Measurements from ENCODE around the gene FAM120A. TPM values are rescaled to one million over a fixed set of nuclear protein-coding genes. Genes with fewer than 3 reads are reported as not detected.

FAM120A gene, protein sequence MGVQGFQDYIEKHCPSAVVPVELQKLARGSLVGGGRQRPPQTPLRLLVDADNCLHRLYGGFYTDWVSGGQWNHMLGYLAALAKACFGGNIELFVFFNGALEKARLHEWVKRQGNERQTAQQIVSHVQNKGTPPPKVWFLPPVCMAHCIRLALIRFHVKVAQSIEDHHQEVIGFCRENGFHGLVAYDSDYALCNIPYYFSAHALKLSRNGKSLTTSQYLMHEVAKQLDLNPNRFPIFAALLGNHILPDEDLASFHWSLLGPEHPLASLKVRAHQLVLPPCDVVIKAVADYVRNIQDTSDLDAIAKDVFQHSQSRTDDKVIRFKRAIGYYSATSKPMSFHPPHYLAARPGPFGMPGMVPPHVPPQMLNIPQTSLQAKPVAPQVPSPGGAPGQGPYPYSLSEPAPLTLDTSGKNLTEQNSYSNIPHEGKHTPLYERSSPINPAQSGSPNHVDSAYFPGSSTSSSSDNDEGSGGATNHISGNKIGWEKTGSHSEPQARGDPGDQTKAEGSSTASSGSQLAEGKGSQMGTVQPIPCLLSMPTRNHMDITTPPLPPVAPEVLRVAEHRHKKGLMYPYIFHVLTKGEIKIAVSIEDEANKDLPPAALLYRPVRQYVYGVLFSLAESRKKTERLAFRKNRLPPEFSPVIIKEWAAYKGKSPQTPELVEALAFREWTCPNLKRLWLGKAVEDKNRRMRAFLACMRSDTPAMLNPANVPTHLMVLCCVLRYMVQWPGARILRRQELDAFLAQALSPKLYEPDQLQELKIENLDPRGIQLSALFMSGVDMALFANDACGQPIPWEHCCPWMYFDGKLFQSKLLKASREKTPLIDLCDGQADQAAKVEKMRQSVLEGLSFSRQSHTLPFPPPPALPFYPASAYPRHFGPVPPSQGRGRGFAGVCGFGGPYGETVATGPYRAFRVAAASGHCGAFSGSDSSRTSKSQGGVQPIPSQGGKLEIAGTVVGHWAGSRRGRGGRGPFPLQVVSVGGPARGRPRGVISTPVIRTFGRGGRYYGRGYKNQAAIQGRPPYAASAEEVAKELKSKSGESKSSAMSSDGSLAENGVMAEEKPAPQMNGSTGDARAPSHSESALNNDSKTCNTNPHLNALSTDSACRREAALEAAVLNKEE
- 83.8 TPM for polyA plus RNA-seq (2013, experiment 1 of 2)
- 83.8 TPM for polyA plus RNA-seq (2013, experiment 2 of 2)

DNA sequence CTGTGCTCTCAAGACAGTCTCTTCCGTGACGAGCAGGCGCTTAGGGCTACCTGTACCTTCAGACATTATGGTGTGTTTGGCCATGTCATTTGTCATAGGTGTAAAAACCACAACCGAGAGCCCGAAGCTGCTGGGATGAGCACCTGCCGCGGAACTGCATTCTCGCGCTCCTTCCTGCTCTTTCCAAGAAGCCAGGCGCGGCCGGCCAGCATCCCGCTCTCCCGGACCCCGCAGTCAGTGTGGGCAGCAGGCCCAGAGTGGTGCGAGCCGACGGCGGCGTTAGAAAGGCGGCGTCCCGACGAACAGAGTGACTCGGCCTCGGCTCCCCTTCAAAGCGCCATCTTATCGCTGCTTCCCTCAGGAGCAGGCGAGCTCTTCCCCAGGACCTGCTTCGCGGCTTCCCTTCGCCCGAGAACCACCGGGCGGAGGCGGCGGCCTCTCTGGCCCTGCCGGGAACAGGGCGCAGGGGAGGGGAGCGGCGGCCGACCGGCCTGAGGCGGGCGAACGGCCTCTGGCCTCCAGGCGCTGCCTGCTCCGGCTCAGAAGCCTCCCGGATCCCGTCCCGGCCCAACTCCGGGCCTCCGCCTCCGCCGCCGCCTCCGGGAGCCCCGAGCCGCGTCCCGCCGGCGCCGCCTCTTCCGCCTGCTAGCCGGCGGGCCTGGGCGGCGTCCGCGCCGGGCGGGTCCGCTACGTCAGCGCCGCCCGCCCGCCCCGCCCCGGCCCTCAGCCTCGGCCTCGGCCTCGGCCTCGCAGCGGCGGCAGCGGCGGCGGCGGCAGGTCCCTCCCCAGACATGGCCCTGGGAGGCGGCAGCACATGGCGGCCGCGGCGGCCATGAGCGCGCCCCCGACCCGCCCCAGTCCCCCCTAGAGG lies at the start of gene FAM120A:
FAM120A (plus strand) TSS at position 741 of the 871 bp plus-strand sequence. CDS start 231 bp downstream, outside the sequence.
- WGBS: under 1% methylated on average over 36 of the region's 100 CpGs
- peak within 1 kb of the TSS; percentile 63 to 99 for H3K14ac ChIP-seq (ENCODE audit: low read length in 2 of 2)
- peak within 1 kb of the TSS; percentile 84 for H3K4me2 ChIP-seq (ENCODE audit: low read length, poor library complexity, severe bottlenecking)

DNA sequence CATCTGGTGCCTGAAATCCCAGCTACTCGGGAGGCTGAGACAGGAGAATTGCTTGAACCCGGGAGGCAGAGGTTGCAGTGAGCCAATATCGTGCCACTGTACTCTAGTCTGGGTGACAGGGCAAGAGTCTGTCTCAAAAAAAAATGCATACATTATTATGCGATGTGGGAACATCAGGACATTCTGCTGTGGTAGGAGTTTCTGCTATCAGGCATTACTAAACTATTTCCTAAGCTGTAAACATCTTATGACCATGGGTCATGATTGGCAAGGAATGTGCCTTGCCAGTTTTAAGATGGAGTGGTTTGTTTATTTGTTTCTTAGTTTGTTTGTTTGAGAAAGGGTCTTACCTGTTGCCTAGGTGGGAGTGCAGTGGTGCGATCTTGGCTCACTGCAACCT lies 45.1 kb upstream of the FAM120A start:
- Histone ChIP-seq H3K27me3 (ENCODE audit: control insufficient read depth in 1 of 2, insufficient read depth in 1 of 2, low read length in 2 of 2) (peaks cover 0 to 5% of the 10 kb centered on the region in 2 experiments), H3K36me3 (ENCODE audit: control insufficient read depth in 1 of 2, insufficient read depth in 2 of 2, low read depth in 1 of 2, low read length in 2 of 2) (no peaks in the 10 kb centered on the region), H2BK15ac (ENCODE audit: low read depth, poor library complexity, severe bottlenecking) (no peak overlapping the region), H3K27ac (ENCODE audit: low read length, poor library complexity, severe bottlenecking) (no peak overlapping the region), H3K4me2 (ENCODE audit: low read length, poor library complexity, severe bottlenecking) (no peak overlapping the region), H3K4me1 (ENCODE audit: control insufficient read depth, insufficient read depth, low read depth, low read length) (no peaks in the 10 kb centered on the region), H3K18ac (ENCODE audit: low read depth in 1 of 2, low read length in 2 of 2) (no peak overlapping the region), H2BK12ac (ENCODE audit: low read length in 2 of 2) (no peak overlapping the region), H3K4me3 (ENCODE audit: insufficient read depth in 1 of 2, low read depth in 1 of 2, low read length in 2 of 2) (no peak overlapping the region), H2AFZ (ENCODE audit: low read depth, low read length) (no peak overlapping the region), H3K79me1 (replicated peaks; ENCODE audit: low read length, poor library complexity, severe bottlenecking) (no peaks in the 10 kb centered on the region), H3K4ac (ENCODE audit: low read depth in 1 of 2, low read length in 2 of 2) (no peak overlapping the region), H2AK5ac (ENCODE audit: low read length, severe bottlenecking) (no peak overlapping the region), H2BK5ac (ENCODE audit: low read depth, low read length, poor library complexity, severe bottlenecking) (no peak overlapping the region), H4K91ac (ENCODE audit: low read length) (no peak overlapping the region), H3K14ac (ENCODE audit: low read length in 2 of 2) (no peak overlapping the region), H3K23ac (ENCODE audit: low read length in 2 of 2) (no peak overlapping the region), H2BK120ac (ENCODE audit: low read depth, low read length) (no peak overlapping the region), H3K9me3 (ENCODE audit: control insufficient read depth, low read length) (no peaks in the 10 kb centered on the region), H3K9ac (ENCODE audit: low read length) (no peak overlapping the region), H4K8ac (ENCODE audit: low read length) (no peak overlapping the region)
- no peak for DNase-seq
- 88% methylated on average over 4 of the region's 5 CpGs for WGBS

More for the DNA sequence above, at the start of gene FAM120A:
- peak; percentile 79 for DNase-seq
- Histone ChIP-seq H2BK12ac (ENCODE audit: low read length in 2 of 2) (peak within 1 kb of the TSS in 1 of 2 experiments; percentile 77), H3K9ac (ENCODE audit: low read length) (peak within 1 kb of the TSS; percentile 96), H3K4ac (ENCODE audit: low read depth in 1 of 2, low read length in 2 of 2) (peak within 1 kb of the TSS; percentile 98 to 99), H3K18ac (ENCODE audit: low read depth in 1 of 2, low read length in 2 of 2) (peak within 1 kb of the TSS; percentile 87 to 99), H2AK5ac (ENCODE audit: low read length, severe bottlenecking) (no peak within 1 kb of the TSS), H3K4me1 (ENCODE audit: control insufficient read depth, insufficient read depth, low read depth, low read length) (peaks cover 4% of the 10 kb centered on the region), H3K23ac (ENCODE audit: low read length in 2 of 2) (peak within 1 kb of the TSS in 1 of 2 experiments; percentile 99), H3K79me1 (replicated peaks; ENCODE audit: low read length, poor library complexity, severe bottlenecking) (peaks cover 2% of the 10 kb centered on the region), H3K27me3 (ENCODE audit: control insufficient read depth in 1 of 2, insufficient read depth in 1 of 2, low read length in 2 of 2) (no peaks in the 10 kb centered on the region), H4K8ac (ENCODE audit: low read length) (peak within 1 kb of the TSS; percentile 86), H3K9me3 (ENCODE audit: control insufficient read depth, low read length) (no peaks in the 10 kb centered on the region), H4K91ac (ENCODE audit: low read length) (peak within 1 kb of the TSS; percentile 91), H2BK120ac (ENCODE audit: low read depth, low read length) (peak within 1 kb of the TSS; percentile 81), H2AFZ (ENCODE audit: low read depth, low read length) (peak within 1 kb of the TSS; percentile 90), H2BK5ac (ENCODE audit: low read depth, low read length, poor library complexity, severe bottlenecking) (peak within 1 kb of the TSS; percentile 20), H3K27ac (ENCODE audit: low read length, poor library complexity, severe bottlenecking) (peak within 1 kb of the TSS; percentile 76), H3K4me3 (ENCODE audit: insufficient read depth in 1 of 2, low read depth in 1 of 2, low read length in 2 of 2) (peak within 1 kb of the TSS; percentile 93 to 99), H3K36me3 (ENCODE audit: control insufficient read depth in 1 of 2, insufficient read depth in 2 of 2, low read depth in 1 of 2, low read length in 2 of 2) (peaks cover 11 to 27% of the 10 kb centered on the region in 2 experiments), H2BK15ac (ENCODE audit: low read depth, poor library complexity, severe bottlenecking) (peak within 1 kb of the TSS; percentile 93)

DNA sequence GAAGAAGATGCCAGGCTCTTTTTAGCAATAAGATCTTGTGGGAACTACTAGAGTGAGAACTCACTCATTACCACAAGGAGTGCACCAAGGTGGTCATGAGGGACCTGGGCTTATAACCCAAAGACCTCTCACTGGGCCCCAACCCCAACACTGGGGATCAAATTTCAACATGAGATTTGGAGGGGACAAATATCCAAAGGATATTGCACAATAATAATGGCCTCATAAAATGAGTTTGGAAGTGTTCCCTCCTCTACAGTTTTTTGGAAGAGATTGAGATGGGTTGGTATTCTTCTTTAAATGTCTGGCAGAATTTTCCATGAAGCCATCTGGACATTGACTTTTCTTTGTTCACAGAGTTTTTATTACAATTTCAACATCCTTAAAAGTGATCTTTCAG lies 38.0 kb upstream of the FAM120A start:
- Histone ChIP-seq H3K79me1 (replicated peaks; ENCODE audit: low read length, poor library complexity, severe bottlenecking) (no peaks in the 10 kb centered on the region), H3K4ac (ENCODE audit: low read depth in 1 of 2, low read length in 2 of 2) (no peak overlapping the region), H3K23ac (ENCODE audit: low read length in 2 of 2) (no peak overlapping the region), H2AK5ac (ENCODE audit: low read length, severe bottlenecking) (no peak overlapping the region), H4K8ac (ENCODE audit: low read length) (no peak overlapping the region), H3K9me3 (ENCODE audit: control insufficient read depth, low read length) (peaks cover 13% of the 10 kb centered on the region), H3K27ac (ENCODE audit: low read length, poor library complexity, severe bottlenecking) (no peak overlapping the region), H2BK120ac (ENCODE audit: low read depth, low read length) (no peak overlapping the region), H2BK5ac (ENCODE audit: low read depth, low read length, poor library complexity, severe bottlenecking) (no peak overlapping the region), H3K27me3 (ENCODE audit: control insufficient read depth in 1 of 2, insufficient read depth in 1 of 2, low read length in 2 of 2) (no peaks in the 10 kb centered on the region), H3K18ac (ENCODE audit: low read depth in 1 of 2, low read length in 2 of 2) (no peak overlapping the region), H2BK15ac (ENCODE audit: low read depth, poor library complexity, severe bottlenecking) (no peak overlapping the region), H3K4me1 (ENCODE audit: control insufficient read depth, insufficient read depth, low read depth, low read length) (peaks cover 1% of the 10 kb centered on the region), H3K4me3 (ENCODE audit: insufficient read depth in 1 of 2, low read depth in 1 of 2, low read length in 2 of 2) (no peak overlapping the region), H4K91ac (ENCODE audit: low read length) (no peak overlapping the region), H3K9ac (ENCODE audit: low read length) (no peak overlapping the region), H2AFZ (ENCODE audit: low read depth, low read length) (no peak overlapping the region), H3K14ac (ENCODE audit: low read length in 2 of 2) (no peak overlapping the region), H2BK12ac (ENCODE audit: low read length in 2 of 2) (no peak overlapping the region), H3K4me2 (ENCODE audit: low read length, poor library complexity, severe bottlenecking) (no peak overlapping the region), H3K36me3 (ENCODE audit: control insufficient read depth in 1 of 2, insufficient read depth in 2 of 2, low read depth in 1 of 2, low read length in 2 of 2) (no peaks in the 10 kb centered on the region)
- no peak for DNase-seq
